ENCODE data around the gene KLHDC8A. TPM values are rescaled to one million over a fixed set of nuclear protein-coding genes. Genes with fewer than 3 reads are reported as not detected.
"Not testable (repeated sequence)": the region's sequence is repeated elsewhere in the genome, so short reads cannot be mapped to it uniquely, and the experiment has no call there.

The KLHDC8A gene, protein sequence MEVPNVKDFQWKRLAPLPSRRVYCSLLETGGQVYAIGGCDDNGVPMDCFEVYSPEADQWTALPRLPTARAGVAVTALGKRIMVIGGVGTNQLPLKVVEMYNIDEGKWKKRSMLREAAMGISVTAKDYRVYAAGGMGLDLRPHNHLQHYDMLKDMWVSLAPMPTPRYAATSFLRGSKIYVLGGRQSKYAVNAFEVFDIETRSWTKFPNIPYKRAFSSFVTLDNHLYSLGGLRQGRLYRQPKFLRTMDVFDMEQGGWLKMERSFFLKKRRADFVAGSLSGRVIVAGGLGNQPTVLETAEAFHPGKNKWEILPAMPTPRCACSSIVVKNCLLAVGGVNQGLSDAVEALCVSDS
- total RNA-seq: not detected in 2 replicates

DNA sequence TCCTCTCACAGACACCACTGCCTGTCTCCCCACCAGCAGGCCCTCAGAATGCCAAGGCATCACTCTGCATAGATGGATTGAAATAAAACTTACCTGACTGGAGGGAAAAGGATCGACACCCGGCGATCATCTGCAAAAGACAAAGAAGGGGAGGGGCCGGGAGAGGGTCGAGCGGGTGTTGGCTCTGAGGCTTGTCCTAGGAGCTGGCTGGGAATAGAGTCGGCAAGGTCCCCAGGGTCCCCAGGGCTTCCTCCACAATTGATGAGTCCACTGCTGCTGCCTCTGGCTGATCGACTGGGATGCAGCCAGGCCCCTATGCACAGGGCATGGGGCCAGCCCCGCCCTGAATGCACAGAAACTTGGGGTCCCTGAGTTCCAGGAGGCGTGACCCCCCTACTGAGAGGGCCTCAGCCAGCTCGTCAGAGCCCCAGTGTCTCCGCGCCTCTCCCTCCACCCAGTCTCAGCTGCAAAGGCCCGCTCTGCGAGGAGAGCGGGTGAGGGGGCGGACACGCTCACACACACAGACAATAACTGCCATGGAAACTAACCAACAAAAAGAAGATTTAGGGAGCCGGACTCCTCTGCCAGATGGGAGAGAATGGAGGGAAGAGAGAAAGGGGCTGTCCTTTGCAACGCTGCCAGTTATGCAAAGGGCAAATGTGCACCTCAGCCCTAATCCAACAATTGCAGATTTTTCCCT, at the start of gene KLHDC8A:
KLHDC8A (minus strand) TSS at position 483 of the 700 bp plus-strand sequence. CDS start 13,318 bp downstream, outside the sequence.
- intact Hi-C loops (cut with micrococcal nuclease): no loop called here

DNA sequence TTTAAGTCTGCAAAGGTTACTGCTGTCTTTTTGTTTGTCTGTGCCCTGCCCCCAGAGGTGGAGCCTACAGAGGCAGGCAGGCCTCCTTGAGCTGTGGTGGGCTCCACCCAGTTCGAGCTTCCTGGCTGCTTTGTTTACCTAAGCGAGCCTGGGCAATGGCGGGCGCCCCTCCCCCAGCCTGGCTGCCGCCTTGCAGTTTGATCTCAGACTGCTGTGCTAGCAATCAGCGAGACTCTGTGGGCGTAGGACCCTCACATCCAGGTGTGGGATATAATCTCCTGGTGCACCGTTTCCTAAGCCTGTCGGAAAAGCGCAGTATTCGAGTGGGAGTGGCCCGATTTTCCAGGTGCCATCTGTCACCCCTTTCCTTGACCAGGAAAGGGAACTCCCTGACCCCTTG, 49.5 kb upstream of the KLHDC8A start:
- intact Hi-C loops (cut with micrococcal nuclease): not testable (repeated sequence)

DNA sequence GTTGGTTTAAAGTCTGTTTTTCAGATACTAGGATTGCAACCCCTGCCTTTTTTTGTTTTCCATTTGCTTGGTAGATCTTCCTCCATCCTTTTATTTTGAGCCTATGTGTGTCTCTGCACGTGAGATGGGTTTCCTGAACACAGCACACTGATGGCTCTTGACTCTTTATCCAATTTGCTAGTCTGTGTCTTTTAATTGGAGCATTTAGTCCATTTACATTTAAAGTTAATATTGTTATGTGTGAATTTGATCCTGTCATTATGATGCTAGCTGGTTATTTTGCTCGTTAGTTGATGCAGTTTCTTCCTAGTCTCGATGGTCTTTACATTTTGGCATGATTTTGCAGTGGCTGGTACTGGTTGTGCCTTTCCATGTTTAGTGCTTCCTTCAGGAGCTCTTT, 47.8 kb upstream of the KLHDC8A start:
- intact Hi-C loops (cut with micrococcal nuclease): not testable (repeated sequence)

DNA sequence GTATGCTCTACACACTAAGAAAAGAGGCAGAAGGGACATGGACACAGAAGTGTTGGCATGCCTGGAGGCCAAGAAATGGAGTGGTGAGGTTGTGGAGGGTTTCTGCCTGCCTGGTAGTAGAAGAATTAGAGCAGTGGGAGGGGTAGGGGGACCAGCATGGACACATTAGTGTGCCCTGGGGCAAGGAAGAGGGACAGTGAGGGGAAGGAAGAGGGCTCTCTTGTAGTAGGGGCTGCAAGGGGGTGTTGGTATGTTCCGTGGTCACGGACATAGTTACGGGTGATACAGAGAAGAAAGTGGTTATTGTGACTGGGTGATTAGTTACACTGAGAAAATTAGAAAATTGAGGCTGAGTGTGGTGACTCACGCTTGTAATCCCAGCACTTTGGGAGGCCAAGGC, 41.9 kb upstream of the KLHDC8A start:
- intact Hi-C loops (cut with micrococcal nuclease): no loop called here

DNA sequence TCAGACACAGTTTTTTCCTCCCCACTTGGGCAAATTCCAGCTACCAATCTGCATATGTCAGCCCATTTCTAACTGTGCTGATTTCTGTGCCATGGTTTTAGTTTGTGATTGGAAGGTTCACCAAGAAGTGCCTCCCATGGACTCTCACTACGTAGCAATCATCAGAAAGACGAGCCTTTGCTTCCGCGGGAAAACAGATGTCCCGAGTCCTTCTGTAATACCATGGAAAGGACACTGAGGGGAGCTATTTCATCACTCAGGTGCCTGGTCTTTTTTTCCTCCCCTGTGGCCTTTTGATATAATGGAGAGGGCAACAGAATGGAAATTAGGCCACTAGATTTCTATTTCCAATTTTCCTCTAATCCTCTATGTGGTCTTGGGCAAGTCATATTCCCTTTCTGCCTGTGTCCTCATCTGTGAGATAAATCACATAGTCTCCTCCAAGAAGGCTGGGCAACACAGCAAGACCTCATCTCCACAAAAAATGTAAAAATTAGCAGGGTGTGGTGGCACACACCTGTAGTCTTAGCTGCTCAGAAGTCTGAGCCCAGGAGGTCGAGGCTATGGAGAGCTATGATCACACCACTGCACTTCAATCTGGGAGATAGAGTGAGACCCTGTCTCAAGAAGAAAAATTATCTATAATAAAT, 40.4 kb upstream of the KLHDC8A start:
- intact Hi-C loops (cut with micrococcal nuclease): loop anchor here (1.0 kb wide), 4 partner anchors 33 to 127 kb away; no protein-coding TSS in a partner anchor

DNA sequence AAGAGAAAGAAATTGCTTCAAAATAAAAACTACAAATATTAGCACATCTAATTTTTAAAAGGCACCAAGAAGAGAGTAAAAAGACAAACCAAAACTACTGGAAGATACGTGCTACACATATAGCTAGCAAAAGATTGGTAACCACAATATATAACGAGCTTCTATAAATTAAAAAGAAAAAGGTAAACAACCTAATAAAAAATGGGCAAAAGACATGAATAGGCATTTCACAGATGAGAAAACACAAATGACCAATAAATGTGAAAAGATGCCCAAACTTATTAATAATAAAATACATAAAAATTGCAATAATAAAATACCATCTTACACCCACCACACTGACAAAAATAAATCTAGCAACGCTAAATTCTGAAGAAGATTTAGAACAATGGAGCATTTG, 38.9 kb upstream of the KLHDC8A start:
- intact Hi-C loops (cut with micrococcal nuclease): no loop called here

DNA sequence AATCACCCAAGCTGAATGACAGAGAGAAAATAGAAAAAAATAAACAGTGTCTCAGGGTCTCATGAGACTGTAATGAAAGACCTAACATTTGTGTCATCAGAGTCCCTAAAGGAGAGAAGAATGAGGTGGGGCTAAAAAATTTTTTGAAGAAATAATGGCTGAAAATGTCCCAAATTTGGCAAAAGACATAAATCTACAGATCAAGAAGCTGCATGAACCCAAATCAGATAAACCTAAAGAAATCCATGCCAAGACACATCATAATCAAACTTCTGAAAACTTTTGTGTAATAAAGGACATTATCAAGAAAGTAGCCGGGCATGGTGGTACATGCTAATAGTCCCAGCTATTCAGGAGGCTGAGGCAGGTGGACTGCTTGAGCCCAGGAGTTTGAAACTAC, 35.9 kb upstream of the KLHDC8A start:
- intact Hi-C loops (cut with micrococcal nuclease): no loop called here

DNA sequence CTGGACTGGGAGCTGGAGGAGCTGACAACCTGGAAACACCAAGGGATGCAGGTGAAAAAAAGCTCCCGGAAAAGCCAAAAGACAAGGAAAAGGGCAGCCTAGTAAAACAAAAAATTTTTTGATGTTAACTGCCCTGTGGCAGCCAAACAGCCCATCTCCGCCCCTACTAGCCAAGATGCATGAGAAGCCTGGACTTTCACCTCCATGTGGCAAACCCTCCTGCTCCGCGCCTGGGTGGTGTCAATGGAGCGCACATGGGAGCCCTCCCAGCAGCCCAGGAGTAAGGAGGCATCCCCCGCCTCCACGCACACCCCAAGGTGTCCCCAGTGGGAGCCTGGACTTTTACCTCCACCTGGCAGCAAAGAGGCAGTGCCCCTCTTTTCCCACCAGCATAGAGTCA, 34.7 kb upstream of the KLHDC8A start:
- intact Hi-C loops (cut with micrococcal nuclease): no loop called here

DNA sequence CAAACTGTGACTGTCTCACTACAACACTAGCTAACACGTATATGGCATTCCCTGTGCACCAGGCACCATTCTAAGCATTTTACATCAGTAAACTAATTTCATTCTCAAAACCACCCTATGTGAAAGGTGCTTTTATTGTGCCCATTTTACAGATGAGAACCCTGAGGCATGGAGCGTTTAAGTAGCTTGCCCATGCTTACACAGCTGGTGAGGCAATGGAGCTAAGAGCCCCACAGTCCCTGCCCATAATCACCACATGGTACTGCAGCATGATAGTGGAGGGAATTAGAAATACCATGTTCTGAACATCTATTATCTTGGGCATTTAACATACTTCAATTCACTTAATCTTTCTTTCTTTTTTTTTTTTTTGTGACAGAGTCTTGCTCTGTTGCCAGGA, 31.1 kb upstream of the KLHDC8A start:
- intact Hi-C loops (cut with micrococcal nuclease): no loop called here

DNA sequence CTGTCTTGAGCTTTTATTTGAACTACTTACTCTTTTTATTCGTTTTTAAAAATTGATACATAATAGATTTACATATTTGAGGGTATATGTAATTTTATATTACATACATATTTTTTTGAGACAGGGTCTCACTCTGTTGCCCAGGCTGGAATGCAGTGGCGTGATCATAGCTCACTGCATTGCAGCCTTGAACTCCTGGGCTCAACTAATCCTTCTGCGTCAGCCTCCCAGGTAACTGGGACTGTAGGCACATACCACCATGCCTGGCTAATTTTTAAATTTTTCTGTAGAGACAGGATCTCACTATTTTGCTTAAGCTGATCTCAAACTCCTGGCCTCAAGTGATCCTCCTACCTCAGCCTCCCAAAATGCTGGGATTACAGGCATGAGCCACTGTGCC, 26.3 kb upstream of the KLHDC8A start:
- intact Hi-C loops (cut with micrococcal nuclease): not testable (repeated sequence)

DNA sequence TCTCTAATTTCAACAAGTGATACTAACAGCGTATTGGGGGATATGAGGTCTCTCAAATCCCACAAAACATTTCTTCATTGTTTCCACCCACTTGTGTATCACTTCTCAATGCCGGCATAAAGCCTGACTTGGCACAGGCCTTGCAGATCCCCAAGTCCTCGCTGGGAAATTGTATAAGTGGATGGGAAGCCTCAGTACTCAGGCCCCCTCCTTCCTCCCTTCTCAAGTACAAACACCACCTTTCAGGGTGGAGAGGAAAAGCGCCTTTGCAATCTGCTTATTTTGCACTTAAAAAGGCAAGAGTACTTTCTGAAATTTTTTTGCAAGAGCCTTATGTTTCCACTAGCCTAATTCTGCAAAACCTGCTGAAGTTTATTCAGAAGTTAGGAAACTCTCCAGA, 25.8 kb upstream of the KLHDC8A start:
- intact Hi-C loops (cut with micrococcal nuclease): no loop called here

DNA sequence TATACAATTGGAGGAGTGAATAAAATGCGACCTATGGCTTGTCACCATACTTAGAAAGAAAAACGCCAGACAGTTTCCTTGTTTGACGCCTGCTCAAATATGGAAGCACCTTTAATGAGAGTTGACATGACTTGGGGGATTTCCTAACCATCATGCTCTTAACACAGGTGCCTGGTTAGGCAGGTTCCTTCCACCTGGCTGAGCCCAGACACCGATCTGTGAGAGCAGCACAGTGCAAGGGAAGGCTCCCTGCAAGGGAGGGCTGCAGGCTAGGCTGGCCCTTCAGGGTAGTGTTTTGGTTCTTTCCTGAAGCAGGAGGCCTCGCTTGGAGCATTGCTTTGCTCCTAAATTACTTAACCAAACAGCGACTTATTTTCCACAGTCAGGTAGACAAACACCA, 24.6 kb upstream of the KLHDC8A start:
- intact Hi-C loops (cut with micrococcal nuclease): no loop called here

DNA sequence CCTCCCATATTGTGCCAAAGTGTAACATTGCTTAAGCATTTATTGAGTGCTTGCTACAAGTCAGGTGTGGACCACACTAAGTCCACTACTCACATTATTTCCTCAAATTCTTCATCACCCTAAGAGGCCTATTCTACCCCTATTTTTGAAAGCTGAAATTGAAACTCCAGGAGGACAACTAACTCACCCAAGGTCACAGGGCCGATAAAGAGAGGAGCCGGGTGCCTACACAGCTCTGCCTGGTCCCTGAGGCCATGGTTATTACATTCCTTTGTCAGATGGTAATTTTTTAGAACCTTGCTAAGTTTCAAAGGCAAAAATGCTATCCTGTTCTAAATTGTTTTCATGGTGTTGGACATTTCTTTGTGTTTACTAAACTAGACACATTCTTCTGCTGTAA, 24.2 kb upstream of the KLHDC8A start:
- intact Hi-C loops (cut with micrococcal nuclease): no loop called here

DNA sequence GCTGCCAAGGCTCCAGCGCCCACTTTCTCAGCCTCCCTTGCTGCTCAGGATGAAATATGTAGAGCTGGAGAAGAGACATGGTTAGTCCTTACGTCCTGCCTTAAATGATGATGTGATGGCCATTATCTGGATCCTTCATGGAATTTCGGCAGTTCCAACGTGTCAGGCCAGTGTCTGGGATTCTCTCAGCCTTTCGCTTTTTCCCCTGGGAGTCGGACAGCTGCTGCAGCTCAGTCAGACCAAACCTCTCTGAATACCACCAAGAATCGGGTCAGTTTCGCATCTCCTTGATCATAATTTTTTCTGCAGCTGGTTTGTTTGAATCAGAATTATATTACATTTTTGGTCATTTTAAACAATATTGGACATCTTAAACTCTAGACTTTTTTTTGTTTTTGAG, 22.3 kb upstream of the KLHDC8A start:
- intact Hi-C loops (cut with micrococcal nuclease): no loop called here

DNA sequence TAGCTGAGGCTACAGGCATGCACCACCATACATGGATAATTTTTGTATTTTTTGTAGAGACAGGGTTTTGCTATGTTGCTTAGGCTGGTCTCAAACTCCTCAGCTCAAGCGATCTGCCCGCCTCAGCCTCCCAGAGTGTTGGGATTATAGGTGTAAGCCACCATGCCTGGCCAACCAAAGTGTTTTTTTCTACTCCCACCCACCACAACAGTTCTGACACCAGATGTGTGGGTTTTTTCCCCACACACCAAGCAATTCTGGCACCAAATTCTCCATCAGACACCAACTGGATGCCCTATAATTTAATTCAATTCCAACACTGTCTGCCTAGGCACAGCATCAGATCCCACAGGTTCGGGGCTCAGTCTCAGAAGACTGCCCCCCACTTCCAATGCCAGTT, 20.6 kb upstream of the KLHDC8A start:
- intact Hi-C loops (cut with micrococcal nuclease): no loop called here

DNA sequence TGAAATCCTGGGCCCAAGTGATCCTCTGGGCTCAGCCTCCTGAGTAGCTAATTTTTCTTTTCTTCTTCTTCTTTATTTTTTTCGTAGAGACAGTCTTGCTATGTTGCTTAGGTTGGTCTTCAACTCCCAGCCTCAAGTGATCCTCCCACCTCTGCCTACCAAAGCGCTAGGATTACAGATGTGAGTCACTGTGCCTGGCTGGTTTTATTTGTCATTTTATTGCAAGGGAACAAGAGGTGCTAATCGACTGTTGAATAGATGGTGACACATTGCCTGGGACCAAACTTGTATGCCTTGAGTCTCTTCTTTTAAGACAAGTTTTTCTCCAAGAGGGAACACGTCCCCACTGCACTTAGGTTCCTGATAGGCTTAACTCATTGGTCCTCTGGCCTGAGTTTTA, 20.0 kb upstream of the KLHDC8A start:
- intact Hi-C loops (cut with micrococcal nuclease): no loop called here

DNA sequence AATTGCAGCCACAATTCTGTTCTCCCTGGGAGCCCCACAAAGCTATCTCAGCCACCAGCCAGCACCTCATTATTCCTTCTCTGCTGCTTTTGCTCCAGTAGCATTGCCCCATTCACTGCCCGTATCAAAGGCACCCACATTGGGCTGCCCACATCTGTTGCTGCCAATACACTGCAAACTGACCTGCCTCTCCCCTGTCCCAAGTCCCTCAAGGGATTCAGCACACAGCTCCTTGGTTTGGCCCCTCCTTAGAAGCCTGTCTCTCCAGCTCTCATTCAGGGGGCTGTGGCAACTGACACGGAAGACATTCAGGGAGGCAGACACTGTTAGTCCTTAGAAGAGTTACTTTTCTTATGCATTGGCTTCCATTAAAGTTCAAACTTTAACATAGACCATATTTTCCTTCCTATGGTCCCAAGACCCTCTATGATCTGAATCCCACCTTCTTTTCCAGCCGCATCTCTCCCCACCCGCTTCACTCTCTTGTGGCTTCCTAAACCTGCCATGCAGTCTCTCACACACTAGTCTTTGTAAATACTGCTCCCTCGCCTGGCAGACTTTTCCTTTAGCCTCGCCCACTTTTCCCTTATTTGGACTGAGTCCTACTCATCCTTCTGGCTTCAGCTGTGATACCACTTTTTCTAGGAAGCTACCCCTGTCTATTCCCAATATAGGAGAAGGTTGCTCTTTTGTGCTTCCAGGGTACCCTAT, 19.3 kb upstream of the KLHDC8A start:
- intact Hi-C loops (cut with micrococcal nuclease): no loop called here

DNA sequence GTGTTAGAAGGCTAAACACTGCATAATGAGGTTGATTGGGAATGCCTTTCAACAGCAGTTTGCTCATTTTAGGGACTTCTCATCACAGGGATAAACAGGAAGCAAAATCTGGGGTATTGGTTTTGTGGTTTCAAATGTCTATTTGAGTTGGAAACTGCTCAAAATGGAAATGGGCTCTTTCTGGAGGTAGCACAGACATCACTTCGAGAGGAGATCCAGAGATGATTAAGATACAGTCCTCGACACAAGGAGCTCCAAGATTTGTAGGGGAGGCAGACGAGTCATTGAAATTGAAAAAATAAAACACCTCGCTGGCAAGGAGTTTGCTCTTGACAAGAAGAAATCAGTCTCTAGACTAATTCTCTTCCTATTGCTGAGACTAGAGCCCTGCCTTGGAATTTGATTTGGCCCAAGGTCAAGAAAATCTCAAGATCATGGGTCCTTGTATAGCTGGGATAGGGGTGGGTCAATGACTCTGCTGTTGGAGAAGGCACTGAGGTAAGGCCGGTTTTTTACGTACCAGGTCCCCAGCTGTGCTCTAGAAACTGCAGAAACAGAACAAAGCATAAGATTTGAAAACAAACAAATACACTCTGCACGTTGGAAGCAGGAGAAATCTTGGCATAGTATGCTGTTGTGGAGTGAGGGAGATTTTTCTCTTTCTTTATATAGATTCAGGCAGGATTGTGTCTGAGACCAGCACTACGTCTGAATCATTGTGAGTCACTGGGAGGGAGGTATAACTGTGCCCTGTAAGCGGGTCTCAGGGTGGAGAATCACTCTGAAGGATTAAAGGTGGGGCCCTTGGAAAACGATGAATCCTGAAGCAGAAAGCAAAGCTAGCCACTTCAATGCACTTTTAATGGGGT, 17.7 kb upstream of the KLHDC8A start:
- intact Hi-C loops (cut with micrococcal nuclease): no loop called here

DNA sequence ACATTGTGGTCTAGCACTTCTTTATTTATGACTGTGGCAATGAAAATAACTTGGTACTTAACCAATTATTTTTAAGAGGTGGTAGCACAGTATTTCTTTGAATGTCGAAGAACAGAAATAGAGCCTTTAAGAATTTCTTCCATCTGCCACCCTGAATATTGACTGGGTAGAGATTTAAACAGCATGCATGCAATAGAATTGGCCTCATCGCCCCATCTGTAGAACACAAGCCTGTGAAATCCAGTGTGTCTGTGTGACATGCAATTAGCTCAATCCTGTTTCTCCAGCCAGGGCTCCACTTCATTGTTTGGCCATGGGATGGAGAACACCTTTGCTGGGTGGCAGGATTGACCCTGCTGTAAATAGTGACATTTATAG, 17.1 kb upstream of the KLHDC8A start:
- intact Hi-C loops (cut with micrococcal nuclease): no loop called here

DNA sequence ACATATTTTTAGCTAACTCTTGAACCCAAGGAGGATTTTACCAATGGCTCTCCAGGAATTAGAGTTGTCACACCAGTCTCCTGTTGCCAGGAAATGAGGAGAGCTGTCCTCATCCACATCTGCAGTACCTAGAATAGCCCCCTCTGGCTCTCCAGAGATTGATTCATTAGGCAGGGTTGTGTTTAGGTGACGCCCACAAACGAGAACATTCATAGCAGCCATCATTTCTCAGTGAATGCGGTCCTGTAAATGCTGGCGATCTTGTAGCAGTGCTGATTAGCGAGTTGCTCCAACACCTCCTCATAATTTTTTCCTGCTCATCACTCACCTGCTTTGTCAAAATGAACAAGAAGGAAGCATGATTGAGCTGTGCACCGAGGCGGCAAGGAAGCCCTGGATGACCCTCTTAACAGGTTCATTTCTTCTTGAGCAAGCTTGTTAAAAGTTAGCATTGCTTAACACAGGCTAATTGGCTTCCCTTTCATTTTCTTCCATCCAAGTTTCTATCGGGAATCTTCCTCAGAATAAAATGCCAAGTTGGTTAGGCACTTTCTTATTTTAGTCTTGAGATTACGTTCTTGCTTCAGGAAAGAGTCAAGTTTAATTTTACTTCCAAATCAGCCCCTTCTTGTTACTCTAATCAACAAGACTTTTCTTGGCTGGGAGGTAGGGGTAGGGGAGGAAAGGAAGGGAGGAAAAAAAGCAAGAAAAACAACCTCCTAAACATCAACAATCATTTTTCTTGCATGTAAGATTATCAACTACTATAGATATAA, 16.5 kb upstream of the KLHDC8A start:
- intact Hi-C loops (cut with micrococcal nuclease): no loop called here
